Measurements from ENCODE around the gene GAS7.

The GAS7 gene

DNA sequence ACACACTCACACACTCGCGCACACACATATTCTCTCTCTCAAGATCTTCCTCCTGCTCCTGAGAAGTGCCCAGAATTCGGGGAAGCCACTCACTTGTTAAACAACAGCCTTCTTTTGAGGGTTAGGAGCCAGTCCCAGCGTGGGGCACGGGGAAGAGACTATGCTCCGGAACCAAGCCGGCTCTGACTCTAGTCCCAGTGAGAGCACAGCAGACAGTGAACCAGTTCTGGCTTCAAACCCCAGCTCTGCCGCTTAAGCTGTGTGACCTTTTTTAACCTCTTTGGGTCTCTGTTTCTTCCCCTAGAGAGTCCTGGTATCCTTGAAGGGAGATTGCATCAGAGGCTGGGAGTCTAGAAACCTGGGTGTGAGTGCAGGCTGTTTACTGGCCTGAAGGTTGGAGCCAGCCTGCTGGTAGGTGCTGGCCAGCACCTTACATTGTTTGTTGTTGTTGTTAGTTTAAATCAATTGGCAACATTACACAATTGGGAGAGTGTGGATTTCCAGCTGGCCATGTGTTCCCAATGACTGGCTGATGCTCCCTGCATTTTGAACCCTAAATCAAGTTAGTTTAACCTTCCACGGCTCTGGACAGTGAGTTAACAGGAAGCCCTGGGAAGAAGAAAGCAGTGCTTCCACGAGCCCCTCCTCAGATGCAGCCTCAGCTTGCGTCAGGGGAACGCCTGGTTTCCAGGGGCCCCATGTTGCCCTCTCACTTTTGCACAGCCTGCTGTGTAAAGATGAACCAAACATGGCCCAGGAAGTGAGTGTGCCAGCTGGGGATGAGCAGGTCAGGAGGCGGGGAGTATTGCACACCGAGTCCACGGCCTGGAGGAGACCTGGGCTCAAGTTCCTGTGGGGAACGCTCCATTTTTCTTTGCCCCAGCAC lies 71.5 kb downstream of the GAS7 start:
- Histone ChIP-seq H3K27me3 (ENCODE audit: insufficient read depth, low read depth) (no peaks in the 10 kb centered on the region), H3K79me2 (ENCODE audit: insufficient read depth, low read depth) (no peaks in the 10 kb centered on the region), H3K4me3 (IDR thresholded peaks at IDR 0.05; ENCODE audit: insufficient read depth, low read depth, low read length) (no peak overlapping the region), H3K27ac (no peak overlapping the region), H3K4me1 (ENCODE audit: low read depth, poor library complexity, severe bottlenecking) (no peaks in the 10 kb centered on the region), H2AFZ (ENCODE audit: low read depth) (no peak overlapping the region), H4K20me1 (ENCODE audit: insufficient read depth) (no peaks in the 10 kb centered on the region), H3K9ac (no peak overlapping the region), H3K36me3 (ENCODE audit: insufficient read depth) (no peaks in the 10 kb centered on the region), H3K4me2 (no peak overlapping the region)
- TF ChIP-seq, protein P1, sequence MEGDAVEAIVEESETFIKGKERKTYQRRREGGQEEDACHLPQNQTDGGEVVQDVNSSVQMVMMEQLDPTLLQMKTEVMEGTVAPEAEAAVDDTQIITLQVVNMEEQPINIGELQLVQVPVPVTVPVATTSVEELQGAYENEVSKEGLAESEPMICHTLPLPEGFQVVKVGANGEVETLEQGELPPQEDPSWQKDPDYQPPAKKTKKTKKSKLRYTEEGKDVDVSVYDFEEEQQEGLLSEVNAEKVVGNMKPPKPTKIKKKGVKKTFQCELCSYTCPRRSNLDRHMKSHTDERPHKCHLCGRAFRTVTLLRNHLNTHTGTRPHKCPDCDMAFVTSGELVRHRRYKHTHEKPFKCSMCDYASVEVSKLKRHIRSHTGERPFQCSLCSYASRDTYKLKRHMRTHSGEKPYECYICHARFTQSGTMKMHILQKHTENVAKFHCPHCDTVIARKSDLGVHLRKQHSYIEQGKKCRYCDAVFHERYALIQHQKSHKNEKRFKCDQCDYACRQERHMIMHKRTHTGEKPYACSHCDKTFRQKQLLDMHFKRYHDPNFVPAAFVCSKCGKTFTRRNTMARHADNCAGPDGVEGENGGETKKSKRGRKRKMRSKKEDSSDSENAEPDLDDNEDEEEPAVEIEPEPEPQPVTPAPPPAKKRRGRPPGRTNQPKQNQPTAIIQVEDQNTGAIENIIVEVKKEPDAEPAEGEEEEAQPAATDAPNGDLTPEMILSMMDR (conservative IDR thresholded peaks at IDR 0.05; ENCODE audit: low read depth, low read length): no peak

DNA sequence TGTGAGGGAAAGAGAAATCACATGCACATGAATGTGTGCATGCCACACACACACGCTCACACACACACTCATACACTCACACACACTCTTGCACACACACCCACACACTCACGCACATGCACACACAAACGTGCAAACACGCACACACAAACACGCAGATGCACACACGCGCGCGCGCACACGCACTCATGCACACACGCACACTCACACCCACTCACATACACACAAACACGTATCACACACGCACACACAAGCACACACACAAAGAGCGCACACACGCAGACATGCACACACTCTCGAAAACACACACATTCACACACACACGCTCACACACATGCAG lies 72.2 kb downstream of the GAS7 start:
- H3K9ac ChIP-seq: no peak overlapping the region
- H3K4me1 ChIP-seq (ENCODE audit: low read depth, poor library complexity, severe bottlenecking): peaks cover 3% of the 10 kb centered on the region
- no peaks in the 10 kb centered on the region for H3K27me3 ChIP-seq (ENCODE audit: insufficient read depth, low read depth)
- H4K20me1 ChIP-seq (ENCODE audit: insufficient read depth): no peaks in the 10 kb centered on the region
- no peak overlapping the region for H3K4me2 ChIP-seq
- TF ChIP-seq, protein P1 (conservative IDR thresholded peaks at IDR 0.05; ENCODE audit: low read depth, low read length): no peak
- no peaks in the 10 kb centered on the region for H3K79me2 ChIP-seq (ENCODE audit: insufficient read depth, low read depth)
- H2AFZ ChIP-seq (ENCODE audit: low read depth): no peak overlapping the region
- no peak overlapping the region for H3K27ac ChIP-seq
- no peak overlapping the region for H3K4me3 ChIP-seq (IDR thresholded peaks at IDR 0.05; ENCODE audit: insufficient read depth, low read depth, low read length)
- no peaks in the 10 kb centered on the region for H3K36me3 ChIP-seq (ENCODE audit: insufficient read depth)

DNA sequence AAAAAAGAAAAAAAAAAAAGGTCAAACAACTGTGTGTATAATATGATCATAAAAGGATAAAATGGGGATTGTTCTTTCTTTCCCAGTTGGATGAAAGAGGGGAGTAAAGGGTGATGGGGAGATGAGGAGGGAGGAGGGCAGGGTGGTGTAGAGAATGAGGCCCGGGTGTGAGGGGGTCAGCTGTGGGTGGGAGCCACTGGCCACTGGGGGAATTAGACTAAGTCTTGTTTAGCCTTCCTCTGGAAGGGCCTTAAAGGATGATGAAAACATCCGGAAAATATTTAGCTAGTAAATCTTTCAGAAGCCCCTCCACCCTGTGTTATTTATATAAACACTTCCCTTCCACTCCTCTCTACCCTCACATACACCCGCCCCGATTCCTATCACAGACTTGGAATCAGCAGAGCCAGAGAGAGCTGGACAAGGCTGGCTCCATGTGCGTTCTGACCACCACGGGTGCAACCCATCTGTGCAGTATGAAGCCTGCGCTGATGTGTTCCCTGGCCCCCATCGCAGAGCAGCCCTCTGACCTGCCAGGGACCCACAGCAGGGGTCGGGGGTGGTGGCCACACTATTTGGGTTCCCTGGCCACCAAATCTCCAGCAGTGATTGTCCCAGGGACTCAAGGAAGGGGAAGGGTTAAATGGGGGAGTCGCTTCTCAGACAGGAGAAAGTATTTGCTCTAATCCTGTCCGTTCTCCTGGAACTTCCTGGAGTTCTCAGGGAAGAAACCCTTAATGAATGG lies 72.7 kb downstream of the GAS7 start:
- H3K27ac ChIP-seq: no peak overlapping the region
- no peaks in the 10 kb centered on the region for H3K36me3 ChIP-seq (ENCODE audit: insufficient read depth)
- H3K79me2 ChIP-seq (ENCODE audit: insufficient read depth, low read depth): no peaks in the 10 kb centered on the region
- TF ChIP-seq, protein P1 (conservative IDR thresholded peaks at IDR 0.05; ENCODE audit: low read depth, low read length): no peak
- H4K20me1 ChIP-seq (ENCODE audit: insufficient read depth): no peaks in the 10 kb centered on the region
- no peak overlapping the region for H3K4me2 ChIP-seq
- H3K4me1 ChIP-seq (ENCODE audit: low read depth, poor library complexity, severe bottlenecking): peaks cover 5% of the 10 kb centered on the region
- no peak overlapping the region for H2AFZ ChIP-seq (ENCODE audit: low read depth)
- H3K27me3 ChIP-seq (ENCODE audit: insufficient read depth, low read depth): no peaks in the 10 kb centered on the region
- H3K9ac ChIP-seq: no peak overlapping the region
- no peak overlapping the region for H3K4me3 ChIP-seq (IDR thresholded peaks at IDR 0.05; ENCODE audit: insufficient read depth, low read depth, low read length)

DNA sequence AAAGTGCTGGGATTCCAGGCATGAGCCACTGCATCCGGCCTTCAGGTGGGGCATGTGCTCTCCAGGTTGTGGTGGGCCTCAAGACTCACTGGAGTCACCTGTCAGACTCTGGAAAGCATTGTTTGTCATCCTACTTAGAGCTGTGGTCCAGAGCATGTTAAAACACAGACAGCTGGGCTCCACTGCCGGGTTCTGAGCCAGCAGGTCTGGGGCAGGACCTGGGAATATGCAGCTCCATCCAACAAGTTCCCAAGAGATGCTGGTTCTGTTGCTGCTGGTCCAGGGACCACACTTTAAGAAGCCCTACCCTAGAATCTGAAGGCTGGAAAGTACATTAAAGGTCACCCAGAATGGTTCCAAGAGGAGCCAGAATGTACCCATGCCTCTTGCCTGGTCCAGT lies 75.3 kb downstream of the GAS7 start:
- Histone ChIP-seq H4K20me1 (ENCODE audit: insufficient read depth) (no peaks in the 10 kb centered on the region), H3K27ac (no peak overlapping the region), H3K79me2 (ENCODE audit: insufficient read depth, low read depth) (no peaks in the 10 kb centered on the region), H3K9ac (no peak overlapping the region), H2AFZ (ENCODE audit: low read depth) (no peak overlapping the region), H3K4me2 (no peak overlapping the region), H3K4me1 (ENCODE audit: low read depth, poor library complexity, severe bottlenecking) (peaks cover 18% of the 10 kb centered on the region), H3K36me3 (ENCODE audit: insufficient read depth) (no peaks in the 10 kb centered on the region), H3K27me3 (ENCODE audit: insufficient read depth, low read depth) (no peaks in the 10 kb centered on the region), H3K4me3 (IDR thresholded peaks at IDR 0.05; ENCODE audit: insufficient read depth, low read depth, low read length) (no peak overlapping the region)
- TF ChIP-seq, protein P1 (conservative IDR thresholded peaks at IDR 0.05; ENCODE audit: low read depth, low read length): no peak

Data from KMS-11 (cell line).